Neuronal stem cell (in vitro differentiated cells): ENCODE measurements around the gene ASMTL.

Source experiments
- DNase-seq: peaks from one replicate; pipeline ENCODE4 v3.0.0-alpha.2; 2013; ENCODE audit warnings: low spot score
- H2AFZ ChIP-seq: one replicate; pipeline ENCODE4 v1.6.1; 2013; ENCODE audit warnings: mild to moderate bottlenecking, low read length, inconsistent platforms
- H2AK5ac ChIP-seq: 2 replicates; pipeline ENCODE4 v1.6.1; 2013; ENCODE audit warnings: low read depth, mild to moderate bottlenecking, inconsistent platforms, low read length, moderate library complexity, mixed read lengths
- H2BK120ac ChIP-seq: 2 replicates; pipeline ENCODE4 v1.6.1; 2013; ENCODE audit warnings: low read depth, mild to moderate bottlenecking, inconsistent platforms, low read length, moderate library complexity, mixed read lengths
- H2BK12ac ChIP-seq: one replicate; pipeline ENCODE4 v1.6.1; 2013; ENCODE audit warnings: low read length, inconsistent platforms
- H2BK15ac ChIP-seq: 2 replicates; pipeline ENCODE4 v1.6.1; 2013; ENCODE audit warnings: mild to moderate bottlenecking, low read length, inconsistent platforms, mixed read lengths
- H2BK5ac ChIP-seq: one replicate; pipeline ENCODE4 v1.6.1; 2013; ENCODE audit warnings: inconsistent platforms, mild to moderate bottlenecking, low read length, moderate library complexity
- H3K14ac ChIP-seq: one replicate; pipeline ENCODE4 v1.6.1; 2013; ENCODE audit warnings: low read length, inconsistent platforms
- H3K18ac ChIP-seq: 2 replicates; pipeline ENCODE4 v1.6.1; 2013; ENCODE audit warnings: low read length, inconsistent platforms
- H3K23ac ChIP-seq: 2 replicates; pipeline ENCODE4 v1.6.1; 2013; ENCODE audit warnings: low read depth, mild to moderate bottlenecking, mixed read lengths, low read length, inconsistent platforms; ENCODE audit not compliant: poor library complexity
- H3K27ac ChIP-seq: replicated peaks from 3 replicates; pipeline ENCODE4 v1.5.1; 2013; ENCODE audit warnings: low read length, inconsistent platforms
- H3K27me3 ChIP-seq, 3 experiments: 2 replicates each; pipeline ENCODE4 v1.6.1; 2013; ENCODE audit warnings: low read length in 3 of 3, mild to moderate bottlenecking in 2 of 3, inconsistent platforms in 1 of 3, low read depth in 1 of 3, mixed read lengths in 1 of 3, moderate library complexity in 1 of 3; ENCODE audit not compliant: control insufficient read depth in 3 of 3, insufficient read depth in 3 of 3
- H3K36me3 ChIP-seq, 2 donors: replicated peaks in 1 of 2; 2 replicates each; pipeline ENCODE4 v1.6.1; 2013; ENCODE audit warnings: low read length in 2 of 2; ENCODE audit not compliant: control insufficient read depth in 2 of 2, insufficient read depth in 2 of 2
- H3K4ac ChIP-seq: 2 replicates; pipeline ENCODE4 v1.6.1; 2013; ENCODE audit warnings: inconsistent platforms, mild to moderate bottlenecking, low read length, moderate library complexity
- H3K4me1 ChIP-seq, 2 donors: 1 replicate in 1 of 2; 2 replicates in 1 of 2; pipeline ENCODE4 v1.6.1; 2013; ENCODE audit warnings: low read length in 2 of 2, low read depth in 1 of 2; ENCODE audit not compliant: control insufficient read depth in 2 of 2, insufficient read depth in 1 of 2
- H3K4me2 ChIP-seq: one replicate; pipeline ENCODE4 v1.6.1; 2013; ENCODE audit warnings: mild to moderate bottlenecking, low read length, inconsistent platforms; ENCODE audit not compliant: insufficient read depth, poor library complexity, severe bottlenecking
- H3K4me3 ChIP-seq, 2 donors: 2 replicates each; pipeline ENCODE4 v1.5.1; 2013; ENCODE audit warnings: low read length in 2 of 2, mild to moderate bottlenecking in 2 of 2, inconsistent platforms in 1 of 2, moderate library complexity in 1 of 2
- H3K79me1 ChIP-seq: one replicate; pipeline ENCODE4 v1.6.1; 2013; ENCODE audit warnings: low read depth, mild to moderate bottlenecking, inconsistent platforms, low read length, moderate library complexity
- H3K9ac ChIP-seq: one replicate; pipeline ENCODE4 v1.6.1; 2013; ENCODE audit warnings: mild to moderate bottlenecking, low read depth, low read length, inconsistent platforms; ENCODE audit not compliant: poor library complexity
- H3K9me3 ChIP-seq, 2 donors: replicated peaks in 1 of 2; 2 replicates each; pipeline versions ENCODE3 to v1.6.1; 2013; ENCODE audit warnings: low read length in 2 of 2, mild to moderate bottlenecking in 2 of 2, inconsistent platforms in 1 of 2, low read depth in 1 of 2, mixed read lengths in 1 of 2, moderate library complexity in 1 of 2; ENCODE audit not compliant: control insufficient read depth in 2 of 2, insufficient read depth in 1 of 2
- H4K8ac ChIP-seq: one replicate; pipeline ENCODE4 v1.6.1; 2013; ENCODE audit warnings: low read depth, mild to moderate bottlenecking, inconsistent platforms, low read length, moderate library complexity
- H4K91ac ChIP-seq: one replicate; pipeline ENCODE4 v1.6.1; 2013; ENCODE audit warnings: low read length, low read depth, mild to moderate bottlenecking, inconsistent platforms; ENCODE audit not compliant: poor library complexity
- WGBS, 2 donors: extraction: QIAGEN DNeasy Blood & Tissue Kit; methylation state at CpG; one replicate each; pipeline ENCODE4 v1.1.7; 2013; ENCODE audit warnings: missing lambda C conversion rate in 2 of 2, mixed read lengths in 1 of 2; ENCODE audit not compliant: insufficient read length in 2 of 2, insufficient replicate concordance in 1 of 2; ENCODE audit errors: extremely low coverage in 2 of 2; 5-methylcytosine and 5-hydroxymethylcytosine counted together

ASMTL gene

DNA sequence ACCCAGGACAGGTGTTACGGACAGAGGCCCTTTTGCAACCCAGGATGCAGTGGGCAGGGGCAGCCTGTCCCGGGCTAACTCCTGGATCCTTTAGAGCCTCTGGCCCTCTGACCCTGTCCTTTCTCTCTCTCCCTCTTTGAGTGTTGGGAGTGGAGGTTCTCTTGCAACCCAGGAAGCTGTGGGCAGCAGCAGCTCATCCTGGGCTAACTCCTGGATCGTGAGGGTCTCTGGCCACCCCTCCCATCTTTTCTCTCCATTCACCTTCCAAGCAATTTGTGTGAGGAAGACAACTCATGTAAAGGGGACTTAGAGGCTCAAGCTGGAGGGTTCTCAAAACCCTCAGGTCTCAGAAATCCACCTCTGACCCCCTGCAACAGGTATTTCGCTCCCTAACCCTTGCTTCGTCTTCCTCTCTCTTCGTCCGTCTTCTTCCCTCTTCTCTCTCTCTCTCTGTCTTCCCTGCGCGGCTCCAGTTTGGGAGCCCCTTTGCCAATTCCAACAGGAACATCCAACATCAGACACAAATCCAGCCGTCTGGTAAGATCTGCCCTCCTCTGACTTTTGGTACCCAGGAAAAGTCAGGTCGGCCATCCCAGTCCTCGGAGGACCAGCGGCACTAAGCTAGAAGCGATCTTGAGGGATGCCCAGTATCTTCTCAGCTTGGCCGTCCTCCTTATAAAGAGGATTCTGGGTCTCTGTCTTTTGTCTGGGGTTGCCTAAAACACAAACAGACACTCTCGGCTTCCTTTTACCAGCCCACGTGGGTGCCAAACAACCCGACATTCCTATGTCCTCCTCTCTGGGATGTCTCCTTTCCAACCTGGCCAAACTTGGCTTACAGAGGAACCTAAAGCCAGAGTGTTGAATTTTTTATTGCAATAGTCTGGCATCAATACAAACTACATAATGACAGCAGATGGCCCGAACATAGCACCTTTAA is 7.9 kb downstream of the ASMTL start:
- no peak for DNase-seq
- Histone ChIP-seq H3K36me3 (peaks cover 28% of the 10 kb centered on the region in 2 donors), H3K4ac (no peak overlapping the region), H2BK5ac (no peak overlapping the region), H3K27ac (no peak overlapping the region), H4K91ac (no peak overlapping the region), H3K18ac (no peak overlapping the region), H2BK15ac (no peak overlapping the region), H3K4me1 (no peaks in the 10 kb centered on the region), H3K4me3 (no peak overlapping the region), H2BK12ac (no peak overlapping the region), H2AK5ac (no peak overlapping the region), H3K79me1 (peaks cover 30% of the 10 kb centered on the region), H3K14ac (no peak overlapping the region), H4K8ac (no peak overlapping the region), H3K9me3 (peaks cover 27 to 38% of the 10 kb centered on the region in 2 donors), H3K23ac (no peak overlapping the region), H3K9ac (no peak overlapping the region), H3K27me3 (no peaks in the 10 kb centered on the region), H2AFZ (no peak overlapping the region), H2BK120ac (no peak overlapping the region), H3K4me2 (no peak overlapping the region)
- no CpG with 5 or more reads among the region's 19 CpGs for WGBS, 2 donors

- H3K27ac ChIP-seq = no peak overlapping the region
- no peak for DNase-seq
- no peak overlapping the region for H2BK12ac ChIP-seq
- no peak overlapping the region for H2AK5ac ChIP-seq
- H3K9ac ChIP-seq = no peak overlapping the region
- no peaks in the 10 kb centered on the region for H3K4me1 ChIP-seq
- no peak overlapping the region for H2BK120ac ChIP-seq
- no peaks in the 10 kb centered on the region for H3K27me3 ChIP-seq
- H3K4ac ChIP-seq = no peak overlapping the region
- no peak overlapping the region for H2BK5ac ChIP-seq
- WGBS, 2 donors = no CpG with 5 or more reads among the region's 26 CpGs
- peaks cover 28 to 31% of the 10 kb centered on the region in 2 donors for H3K36me3 ChIP-seq
- H3K4me3 ChIP-seq = peak overlapping the region in 1 of 2 donors; percentile 70
- H3K18ac ChIP-seq = no peak overlapping the region
- H3K79me1 ChIP-seq = peaks cover 28% of the 10 kb centered on the region
- H4K91ac ChIP-seq = no peak overlapping the region
- no peak overlapping the region for H2AFZ ChIP-seq
- no peak overlapping the region for H3K23ac ChIP-seq
- H4K8ac ChIP-seq = no peak overlapping the region
- no peak overlapping the region for H2BK15ac ChIP-seq
- peak overlapping the region; percentile 17 for H3K14ac ChIP-seq
- peaks cover 16 to 41% of the 10 kb centered on the region in 2 donors for H3K9me3 ChIP-seq
- H3K4me2 ChIP-seq = no peak overlapping the region
These were observed 9.1 kb downstream of the ASMTL start for GRCh38 chrX:1443496-1444075.

DNA sequence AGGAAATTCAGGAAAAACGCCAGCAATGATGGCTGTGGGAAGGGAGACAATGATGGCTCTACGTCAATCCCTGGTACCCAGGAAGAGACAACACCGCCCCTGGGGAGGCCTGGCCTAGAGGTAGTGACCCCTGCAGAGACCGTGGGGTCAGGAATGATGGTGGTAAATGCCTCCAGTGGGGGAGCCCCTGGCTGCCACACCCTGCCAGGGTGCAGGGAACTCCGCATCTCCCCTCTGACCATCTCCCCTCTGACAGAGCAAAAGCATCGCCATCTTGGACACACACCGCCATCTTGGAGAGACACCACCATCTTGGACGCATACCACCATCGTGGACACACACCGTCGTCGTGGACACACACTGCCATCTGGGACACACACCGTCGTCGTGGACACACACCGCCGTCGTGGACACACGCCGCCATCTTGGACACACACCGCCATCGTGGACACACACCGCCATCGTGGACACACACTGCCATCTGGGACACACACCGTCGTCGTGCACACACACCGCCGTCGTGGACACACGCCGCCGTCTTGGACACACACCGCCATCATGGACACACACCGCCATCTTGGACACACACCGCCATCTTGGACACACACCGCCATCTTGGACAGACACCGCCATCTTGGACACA is 9.9 kb downstream of the ASMTL start:
- peaks cover 27 to 35% of the 10 kb centered on the region in 2 donors for H3K36me3 ChIP-seq

More for the DNA sequence above, 9.9 kb downstream of the ASMTL start:
- no peak for DNase-seq
- Histone ChIP-seq H2BK5ac (no peak overlapping the region), H4K91ac (no peak overlapping the region), H3K9ac (peak overlapping the region; percentile 70), H2AFZ (no peak overlapping the region), H2AK5ac (no peak overlapping the region), H3K4me2 (no peak overlapping the region), H2BK12ac (no peak overlapping the region), H2BK120ac (no peak overlapping the region), H3K4me3 (no peak overlapping the region), H3K23ac (peak overlapping the region; percentile 20), H2BK15ac (no peak overlapping the region), H3K18ac (no peak overlapping the region), H3K27ac (no peak overlapping the region), H3K9me3 (peaks cover 14 to 38% of the 10 kb centered on the region in 2 donors), H4K8ac (no peak overlapping the region), H3K14ac (peak overlapping the region; percentile 38), H3K4me1 (no peaks in the 10 kb centered on the region), H3K27me3 (no peaks in the 10 kb centered on the region), H3K4ac (no peak overlapping the region), H3K79me1 (peaks cover 22% of the 10 kb centered on the region)
- WGBS, 2 donors = no CpG with 5 or more reads among the region's 38 CpGs
